GM12878 (cell line): ENCODE measurements around the gene GGT7. TPM values are rescaled to one million over a fixed set of nuclear protein-coding genes. Genes with fewer than 3 reads are reported as not detected.

Experiments
- ATAC-seq: fragments of 200-7000 bp; cut with Tn5 transposase; 3 replicates; pipeline ENCODE4 v1.9.1; 2020; ENCODE audit warnings: mild to moderate bottlenecking, moderate library complexity
- BruUV-seq: library from RNA; stranded (reverse); fragments of 400-500 nt; replicated peaks from 2 replicates; lab custom pipeline; 2021; lab: Mats Ljungman, UMichigan
- CTCF ChIA-PET: fragments of 300-600 bp; sonication (Branson Sonifier 250); formaldehyde crosslinking; extraction: SDS; loops from one replicate; lab custom pipeline; 2021; ENCODE audit warnings: inconsistent platforms; lab: Yijun Ruan, JAX
- POLR2A ChIA-PET: fragments of 350-600 bp; formaldehyde crosslinking; extraction: SDS; loops from one replicate; lab custom pipeline; 2021; ENCODE audit warnings: inconsistent platforms; lab: Charles Lee
- RAD21 ChIA-PET: fragments of 300-600 bp; sonication (Branson Sonifier 250); formaldehyde crosslinking; loops from one replicate; lab custom pipeline; 2023; ENCODE audit warnings: antibody characterized with exemption; ENCODE audit not compliant: unreplicated experiment; lab: Charles Lee
- SMC1A ChIA-PET: fragments of 300-600 bp; sonication (Branson Sonifier 250); formaldehyde crosslinking; loops from one replicate; lab custom pipeline; 2023; ENCODE audit not compliant: unreplicated experiment, uncharacterized antibody; lab: Charles Lee
- DNase-seq: peaks from one replicate; pipeline ENCODE4 v3.0.0-alpha.2; 2011; ENCODE audit warnings: low read depth, low spot score
- FAIRE-seq: peaks from 3 replicates; lab custom pipeline; 2011; peaks lifted over from hg19 to GRCh38; lab: Jason Lieb, UNC
- H2AFZ ChIP-seq: 2 replicates; pipeline ENCODE4 v1.6.0; 2011; ENCODE audit warnings: low read depth, low read length, control low read depth; ENCODE audit not compliant: control insufficient read depth
- H3K27ac ChIP-seq: 2 replicates; pipeline ENCODE4 v1.5.1; 2011; ENCODE audit warnings: control low read depth; ENCODE audit not compliant: control insufficient read depth, insufficient read depth
- H3K27me3 ChIP-seq, 2 experiments: replicated peaks in 1 of 2; 2 replicates each; pipeline versions ENCODE4 v1.6.0 to v1.6.1; 2011; ENCODE audit warnings: low read length in 1 of 2; ENCODE audit not compliant: control insufficient read depth in 2 of 2, insufficient read depth in 2 of 2
- H3K36me3 ChIP-seq, 2 experiments: 2 replicates each; pipeline ENCODE4 v1.5.1; 2011; ENCODE audit warnings: low read length in 1 of 2; ENCODE audit not compliant: control insufficient read depth in 2 of 2, insufficient read depth in 2 of 2
- H3K4me1 ChIP-seq: 2 replicates; pipeline ENCODE4 v1.6.1; 2011; ENCODE audit warnings: mild to moderate bottlenecking, low read length, moderate library complexity, mixed read lengths; ENCODE audit not compliant: control insufficient read depth, insufficient read depth
- H3K4me2 ChIP-seq: 2 replicates; pipeline ENCODE4 v1.6.0; 2011; ENCODE audit warnings: control low read depth; ENCODE audit not compliant: control insufficient read depth, insufficient read depth
- H3K4me3 ChIP-seq: fragments of 200-600 bp; sonication (generic); 2 replicates; pipeline ENCODE4 v1.5.1; 2016
- H3K79me2 ChIP-seq: 2 replicates; pipeline ENCODE4 v1.6.0; 2011; ENCODE audit warnings: low read length; ENCODE audit not compliant: control insufficient read depth, insufficient read depth
- H3K9ac ChIP-seq: 2 replicates; pipeline ENCODE4 v1.8.0; 2011; ENCODE audit warnings: low read length, control low read depth, mixed read lengths; ENCODE audit not compliant: control insufficient read depth, insufficient read depth
- H3K9me3 ChIP-seq: replicated peaks from 3 replicates; pipeline ENCODE4 v1.5.1; 2011; ENCODE audit warnings: mild to moderate bottlenecking, low read length; ENCODE audit not compliant: control insufficient read depth, insufficient read depth
- H4K20me1 ChIP-seq: 2 replicates; pipeline ENCODE4 v1.6.0; 2011; ENCODE audit not compliant: control insufficient read depth, insufficient read depth
- CBX5 ChIP-seq: sonication (generic); IDR thresholded peaks from 2 replicates; pipeline ENCODE4 v1.6.1; 2016; ENCODE audit warnings: low read depth, moderate library complexity, mild to moderate bottlenecking, inconsistent platforms
- EGR1 ChIP-seq, 2 experiments: IDR thresholded peaks; 1 replicate in 1 of 2; 2 replicates in 1 of 2; pipeline ENCODE4 v1.6.1; 2011 to 2012; ENCODE audit warnings: low read depth in 2 of 2, low read length in 2 of 2, borderline replicate concordance in 1 of 2, mild to moderate bottlenecking in 1 of 2, moderate library complexity in 1 of 2
- EZH2 ChIP-seq: IDR thresholded peaks from 2 replicates; pipeline ENCODE4 v1.6.1; 2012; ENCODE audit warnings: low read depth, mild to moderate bottlenecking, control low read depth, inconsistent platforms, low read length, borderline replicate concordance; ENCODE audit not compliant: control insufficient read depth
- HDAC6 ChIP-seq: fragments of 200-600 bp; sonication (generic); IDR thresholded peaks from one replicate; pipeline ENCODE4 v1.8.0; 2017; ENCODE audit warnings: antibody characterized with exemption; ENCODE audit not compliant: unreplicated experiment
- HSF1 ChIP-seq: fragments of 150-350 bp; IDR thresholded peaks from 2 replicates; pipeline ENCODE4 v1.6.1; 2014; ENCODE audit warnings: mild to moderate bottlenecking, low read depth, low read length
- IRF3 ChIP-seq: fragments of 450-650 bp; IDR thresholded peaks from 2 replicates; pipeline ENCODE4 v1.6.1; 2014; ENCODE audit warnings: mild to moderate bottlenecking
- KAT2A ChIP-seq: conservative IDR thresholded peaks from 2 replicates; pipeline ENCODE4 v1.6.1; 2011; ENCODE audit warnings: low read depth, low read length; ENCODE audit not compliant: control insufficient read depth
- LARP7 ChIP-seq: fragments of 450-650 bp; IDR thresholded peaks from 2 replicates; pipeline ENCODE4 v1.6.1; 2017; ENCODE audit warnings: mild to moderate bottlenecking
- NBN ChIP-seq: fragments of 450-650 bp; IDR thresholded peaks from 2 replicates; pipeline ENCODE4 v1.6.1; 2016
- NRF1 ChIP-seq: conservative IDR thresholded peaks from 2 replicates; pipeline ENCODE4 v1.6.1; 2011; ENCODE audit warnings: mild to moderate bottlenecking, low read depth, low read length, improper control_type of control experiment
- RUNX3 ChIP-seq: IDR thresholded peaks from 2 replicates; pipeline ENCODE4 v1.6.1; 2012; ENCODE audit warnings: low read length, inconsistent platforms
- SUPT20H ChIP-seq: IDR thresholded peaks from 2 replicates; pipeline ENCODE4 v1.6.1; 2011; ENCODE audit warnings: low read depth, mild to moderate bottlenecking, low read length, moderate library complexity, borderline replicate concordance; ENCODE audit not compliant: control insufficient read depth
- TAF1 ChIP-seq: IDR thresholded peaks from 2 replicates; pipeline ENCODE4 v1.6.1; 2011; ENCODE audit warnings: mild to moderate bottlenecking, low read depth, low read length, borderline replicate concordance
- ZBED1 ChIP-seq: IDR thresholded peaks from 2 replicates; pipeline ENCODE4 v1.6.1; 2016; ENCODE audit warnings: borderline replicate concordance
- ZNF274 ChIP-seq: IDR thresholded peaks from one replicate; pipeline ENCODE4 v1.8.0; 2011; ENCODE audit not compliant: insufficient read length, insufficient read depth
- ZNF622 ChIP-seq: fragments of 450-650 bp; IDR thresholded peaks from 2 replicates; pipeline ENCODE4 v1.6.1; 2017; ENCODE audit warnings: mild to moderate bottlenecking, inconsistent platforms
- WGBS: methylation state at CpG from one replicate; pipeline ENCODE4 v1.1.6; 2016; ENCODE audit warnings: low lambda C conversion rate; ENCODE audit not compliant: insufficient replicate concordance, insufficient coverage; ENCODE audit errors: missing lambda C conversion rate; 5-methylcytosine and 5-hydroxymethylcytosine counted together
- in situ Hi-C: fragments of 300-500 bp; cut with MboI; formaldehyde crosslinking; loops from 9 replicates; pipeline ENCODE4 v1.14.3; 2018; ENCODE audit warnings: mixed read lengths
- intact Hi-C: fragments of 100-400 bp; cut with micrococcal nuclease; formaldehyde crosslinking; loops from one replicate; pipeline ENCODE4 v1.14.2; 2022; ENCODE audit not compliant: unreplicated experiment
- polyA plus RNA-seq, 11 experiments: library from polyadenylated mRNA; depleted of rRNA in 4 of 11; unstranded in 6 of 11; stranded (reverse) in 5 of 11; fragments of >200 nt; fragmentation: Nextera tagmentation in 4 of 11; fragmentation: Illumina TruSeq in 1 of 11; extraction: Ambion mirVana in 4 of 11; extraction: Trizol in 1 of 11; gene quantifications; 1 replicate in 1 of 11; 2 replicates in 10 of 11; pipeline versions ENCODE4 v1.2.1 to v1.2.3, GENCODE V29; 2011 to 2016; ENCODE audit warnings: inconsistent platforms in 2 of 11, missing spikeins in 2 of 11, low read depth in 1 of 11
- total RNA-seq, 4 experiments: library from RNA; depleted of rRNA in 3 of 4; stranded (reverse); fragments of >200 nt in 3 of 4; fragmentation: Illumina TruSeq in 1 of 4; extraction: Trizol in 1 of 4; gene quantifications; 2 replicates each; pipeline versions ENCODE4 v1.2.1 to v1.2.3, GENCODE V29; 2013 to 2021

Gene GGT7
- total and polyA plus RNA-seq, 10 of the 15 experiments (the other 5 are each of a cell fraction or from before 2014, with no cell fraction given), result 0.02 to 14.7 (median 5.3) TPM

GRCh38 chr20:34915749-34916455 lies 43.2 kb upstream of the GGT7 start:
- Histone ChIP-seq H3K4me3 (no peak overlapping the region), H4K20me1 (no peaks in the 10 kb centered on the region), H3K27ac (no peak overlapping the region)
- ChIA-PET SMC1A (interaction anchor here (1.0 kb wide), 1 partner anchor 38 kb away, joined by 3 read pairs; no protein-coding TSS in a partner anchor), POLR2A (no interaction called here)
- BruUV-seq, result no TSS peak
- intact Hi-C loops, result no loop called here
- WGBS, result 46% methylated on average over 4 of the region's 4 CpGs
- TF ChIP-seq TAF1 (no peak), IRF3 (no peak), NBN (no peak), SUPT20H (no peak), ZBED1 (no peak), LARP7 (no peak), HDAC6 (no peak), KAT2A (no peak), EGR1 (IDR thresholded peaks at IDR 0.05; ENCODE audit: borderline replicate concordance in 1 of 2, low read depth in 2 of 2, low read length in 2 of 2) (no peak), EZH2 (no peak), HSF1 (no peak), ZNF274 (no peak), ZNF622 (no peak), NRF1 (no peak), CBX5 (no peak), RUNX3 (no peak)
- TF ChIP-seq, all 136 proteins: peak for 0
- Histone ChIP-seq H3K9me3 (no peaks in the 10 kb centered on the region), H3K4me2 (no peak overlapping the region), H3K27me3 (no peaks in the 10 kb centered on the region), H3K79me2 (no peaks in the 10 kb centered on the region), H2AFZ (no peak overlapping the region), H3K4me1 (no peaks in the 10 kb centered on the region), H3K9ac (no peak overlapping the region), H3K36me3 (no peaks in the 10 kb centered on the region; a peak in 1 of 4 replicates)
- DNase-seq (no peak), ATAC-seq (no peak), FAIRE-seq (no peak)
- RAD21 ChIA-PET, result no interaction called here
- in situ Hi-C loops, result no loop called here
- CTCF ChIA-PET, result interaction anchor here (1.5 kb wide), 1 partner anchor 11 kb away, joined by 3 read pairs; no protein-coding TSS in a partner anchor
